ENCODE measurements around the gene TTC7B. TPM values are rescaled to one million over a fixed set of nuclear protein-coding genes. Genes with fewer than 3 reads are reported as not detected.

The TTC7B gene
- total and polyA plus RNA-seq, 2 experiments from 2014 or later = 68.1 to 75.8 TPM

GRCh38 chr14:90750701-90751100 is 65.5 kb downstream of the TTC7B start:
- H3K9me3 ChIP-seq (ENCODE audit: low read depth) = no peaks in the 10 kb centered on the region
- H3K27me3 ChIP-seq = no peaks in the 10 kb centered on the region
- no peaks in the 10 kb centered on the region for H3K36me3 ChIP-seq
- no peak overlapping the region for H3K27ac ChIP-seq
- no peak for DNase-seq (ENCODE audit: low read depth in 1 of 2, low spot score in 1 of 2)
- H3K4me3 ChIP-seq = no peak overlapping the region
- no peak for TF ChIP-seq CTCF (IDR thresholded peaks at IDR 0.05; ENCODE audit: low read depth, low read length)
- peaks cover 2% of the 10 kb centered on the region for H3K4me1 ChIP-seq (ENCODE audit: low read depth)

DNA sequence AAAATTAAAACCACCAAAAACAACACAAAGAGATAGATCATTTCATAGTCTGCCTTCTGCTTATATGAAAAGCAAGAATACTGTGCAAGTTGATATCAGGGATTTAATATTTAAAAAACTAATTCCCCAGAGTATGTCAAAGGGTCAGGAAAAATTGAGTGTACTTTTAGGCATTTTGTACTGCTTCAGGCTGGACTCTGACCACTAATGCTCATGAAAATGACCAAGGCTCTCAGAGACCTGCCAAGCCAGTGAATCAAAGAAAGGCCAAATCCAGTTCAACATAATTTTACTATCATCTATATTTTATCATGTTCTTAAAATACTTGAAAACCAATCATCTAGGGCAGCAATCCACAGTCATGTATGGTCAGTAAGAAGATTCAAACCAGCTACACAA is 66.0 kb downstream of the TTC7B start:
- H3K27me3 ChIP-seq = no peaks in the 10 kb centered on the region
- H3K4me1 ChIP-seq (ENCODE audit: low read depth) = peaks cover 2% of the 10 kb centered on the region
- H3K27ac ChIP-seq = no peak overlapping the region
- H3K4me3 ChIP-seq = no peak overlapping the region
- no peaks in the 10 kb centered on the region for H3K36me3 ChIP-seq
- no peaks in the 10 kb centered on the region for H3K9me3 ChIP-seq (ENCODE audit: low read depth)
- TF ChIP-seq CTCF (IDR thresholded peaks at IDR 0.05; ENCODE audit: low read depth, low read length) = no peak
- no peak for DNase-seq (ENCODE audit: low read depth in 1 of 2, low spot score in 1 of 2)

DNA sequence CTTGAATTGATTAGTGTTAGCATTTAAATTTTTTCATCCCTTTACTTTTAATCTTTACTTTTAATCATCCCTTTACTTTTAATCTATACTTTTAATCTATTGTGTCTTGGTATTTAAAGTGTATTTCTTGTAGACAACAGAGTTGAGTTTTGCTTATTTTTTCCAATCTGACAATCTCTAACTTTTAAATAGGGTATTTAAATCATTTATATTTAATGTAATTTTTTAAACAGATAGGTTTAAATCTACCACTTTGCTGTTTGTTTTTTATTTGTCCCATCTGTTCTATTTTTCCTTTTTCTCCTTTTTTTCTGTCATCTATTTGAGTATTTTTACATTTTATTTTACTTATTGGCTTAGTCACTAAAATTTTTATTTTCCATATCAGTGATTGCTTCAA is 68.3 kb downstream of the TTC7B start:
- Histone ChIP-seq H3K36me3 (no peaks in the 10 kb centered on the region), H3K4me1 (ENCODE audit: low read depth) (peaks cover 2% of the 10 kb centered on the region), H3K4me3 (no peak overlapping the region), H3K9me3 (ENCODE audit: low read depth) (no peaks in the 10 kb centered on the region), H3K27me3 (no peaks in the 10 kb centered on the region), H3K27ac (no peak overlapping the region)
- no peak for TF ChIP-seq CTCF (IDR thresholded peaks at IDR 0.05; ENCODE audit: low read depth, low read length)
- no peak for DNase-seq (ENCODE audit: low read depth in 1 of 2, low spot score in 1 of 2)

GRCh38 chr14:90743826-90744225 is 72.4 kb downstream of the TTC7B start:
- Histone ChIP-seq H3K9me3 (ENCODE audit: low read depth) (no peaks in the 10 kb centered on the region), H3K4me1 (ENCODE audit: low read depth) (no peaks in the 10 kb centered on the region), H3K27me3 (no peaks in the 10 kb centered on the region), H3K36me3 (no peaks in the 10 kb centered on the region), H3K4me3 (no peak overlapping the region), H3K27ac (no peak overlapping the region)
- no peak for DNase-seq (ENCODE audit: low read depth in 1 of 2, low spot score in 1 of 2)
- no peak for TF ChIP-seq CTCF (IDR thresholded peaks at IDR 0.05; ENCODE audit: low read depth, low read length)

- H3K9me3 ChIP-seq (ENCODE audit: low read depth) = no peaks in the 10 kb centered on the region
- H3K4me3 ChIP-seq = no peak overlapping the region
- H3K27me3 ChIP-seq = no peaks in the 10 kb centered on the region
- no peak overlapping the region for H3K27ac ChIP-seq
- H3K4me1 ChIP-seq (ENCODE audit: low read depth) = no peaks in the 10 kb centered on the region
- no peak for TF ChIP-seq CTCF (IDR thresholded peaks at IDR 0.05; ENCODE audit: low read depth, low read length)
- DNase-seq (ENCODE audit: low read depth in 1 of 2, low spot score in 1 of 2) = no peak
- no peaks in the 10 kb centered on the region for H3K36me3 ChIP-seq
These were observed 72.8 kb downstream of the TTC7B start for GRCh38 chr14:90743425-90743824.

GRCh38 chr14:90742729-90743128 is 73.5 kb downstream of the TTC7B start:
- no peak overlapping the region for H3K27ac ChIP-seq
- no peak for DNase-seq (ENCODE audit: low read depth in 1 of 2, low spot score in 1 of 2)
- no peak for TF ChIP-seq CTCF (IDR thresholded peaks at IDR 0.05; ENCODE audit: low read depth, low read length)
- H3K4me3 ChIP-seq = no peak overlapping the region
- no peaks in the 10 kb centered on the region for H3K4me1 ChIP-seq (ENCODE audit: low read depth)
- H3K27me3 ChIP-seq = no peaks in the 10 kb centered on the region
- no peaks in the 10 kb centered on the region for H3K9me3 ChIP-seq (ENCODE audit: low read depth)
- no peaks in the 10 kb centered on the region for H3K36me3 ChIP-seq

Data from cardiac muscle cell (in vitro differentiated cells and primary cell).